GM21526 (cell line): ENCODE results near the gene DNAJA2.

Experiments used
- ATAC-seq: cut with Tn5 transposase; IDR thresholded peaks from one replicate; pipeline ENCODE4 v1.9.1; 2021; ENCODE audit warnings: moderate library complexity; ENCODE audit not compliant: unreplicated experiment, low FRiP score

DNAJA2 gene

DNA sequence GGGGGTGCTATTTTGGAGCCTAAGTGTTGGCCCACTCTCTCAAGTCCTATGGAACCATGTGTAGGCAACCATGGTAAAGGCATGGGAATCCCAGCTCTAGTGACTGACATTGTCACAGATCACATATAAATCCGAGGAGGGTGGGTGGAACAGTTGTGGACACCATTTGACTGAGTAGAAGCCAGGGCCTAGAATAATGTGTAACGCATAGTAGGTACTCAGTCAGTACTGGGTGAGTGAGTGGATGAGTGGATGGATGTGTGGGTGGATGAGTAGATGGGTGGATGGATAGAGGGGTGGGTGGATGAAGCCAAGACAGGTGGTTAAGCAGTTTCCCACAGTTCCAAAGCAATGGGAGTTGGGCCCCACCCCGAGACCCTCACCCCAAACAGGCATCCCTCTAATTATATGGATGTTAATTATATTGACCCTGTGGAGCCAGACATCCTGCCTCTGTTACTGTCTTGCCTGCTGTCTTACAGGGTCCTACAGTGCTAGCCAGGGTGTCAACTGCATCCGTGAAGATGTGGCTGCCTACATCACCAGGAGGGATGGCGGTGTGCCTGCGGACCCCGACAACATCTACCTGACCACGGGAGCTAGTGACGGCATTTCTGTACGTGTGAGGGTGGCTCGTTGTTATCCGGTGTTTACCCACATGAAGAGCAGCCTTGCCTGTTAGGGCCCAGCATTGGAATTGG, 67.0 kb downstream of the DNAJA2 start:
- no peak for ATAC-seq
